Neural crest cell (in vitro differentiated cells): ENCODE data around the gene PCYOX1L. TPM values are rescaled to one million over a fixed set of nuclear protein-coding genes. Genes with fewer than 3 reads are reported as not detected.

Experiments
- DNase-seq: peaks from one replicate; pipeline ENCODE4 v3.0.0; 2021; ENCODE audit warnings: low read depth, mixed read lengths, low spot score
- H3K27ac Mint-ChIP-seq: one replicate; pipeline ENCODE4 v1.8.0; 2021; ENCODE audit warnings: mild to moderate bottlenecking, mixed read lengths; ENCODE audit not compliant: unreplicated experiment
- H3K27me3 Mint-ChIP-seq: 2 replicates; pipeline ENCODE4 v1.8.0; 2021; ENCODE audit warnings: low read depth, mild to moderate bottlenecking, mixed read lengths
- H3K36me3 Mint-ChIP-seq: 2 replicates; pipeline ENCODE4 v1.8.0; 2021; ENCODE audit warnings: low read depth, mild to moderate bottlenecking, mixed read lengths
- H3K4me1 Mint-ChIP-seq: 2 replicates; pipeline ENCODE4 v1.8.0; 2021; ENCODE audit warnings: mixed read lengths
- H3K4me3 Mint-ChIP-seq: one replicate; pipeline ENCODE4 v1.8.0; 2021; ENCODE audit warnings: mild to moderate bottlenecking, mixed read lengths
- H3K9me3 Mint-ChIP-seq: 2 replicates; pipeline ENCODE4 v1.8.0; 2021; ENCODE audit warnings: mixed read lengths
- CTCF ChIP-seq: fragments of 200-600 bp; sonication (generic); conservative IDR thresholded peaks from 2 replicates; pipeline ENCODE4 v1.5.0; 2021; ENCODE audit warnings: antibody characterized with exemption, mild to moderate bottlenecking
- total RNA-seq: library from RNA; stranded (reverse); gene quantifications from 2 replicates; pipeline ENCODE4 v1.2.1, GENCODE V29; 2021

The PCYOX1L gene
- total RNA-seq, 1 donor from 2014 or later = 22.9 TPM

DNA sequence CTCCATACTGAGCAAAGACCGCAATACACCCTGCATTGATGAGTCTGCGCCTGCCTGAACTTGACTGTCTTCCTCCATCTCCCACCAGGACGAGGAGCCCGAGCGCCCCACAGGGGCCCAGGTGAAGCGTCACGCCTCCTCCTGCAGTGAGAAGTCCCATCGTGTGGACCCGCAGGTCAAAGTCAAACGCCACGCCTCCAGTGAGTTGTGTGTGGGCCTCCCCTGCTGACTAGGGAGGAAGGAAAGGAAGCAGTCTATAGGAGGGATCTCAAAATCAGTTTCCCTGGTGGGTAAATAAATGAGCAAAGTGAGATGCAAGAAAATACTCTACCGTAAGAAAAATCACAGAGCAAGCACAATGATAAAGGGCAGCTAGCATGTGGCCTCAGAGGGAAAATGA, 35.3 kb upstream of the PCYOX1L start:
- H3K27ac Mint-ChIP-seq = no peak overlapping the region
- H3K9me3 Mint-ChIP-seq = no peaks in the 10 kb centered on the region
- no peaks in the 10 kb centered on the region for H3K36me3 Mint-ChIP-seq
- no peak for DNase-seq
- H3K4me1 Mint-ChIP-seq = no peaks in the 10 kb centered on the region
- no peak overlapping the region for H3K4me3 Mint-ChIP-seq
- H3K27me3 Mint-ChIP-seq = no peaks in the 10 kb centered on the region
- TF ChIP-seq CTCF = no peak

DNA sequence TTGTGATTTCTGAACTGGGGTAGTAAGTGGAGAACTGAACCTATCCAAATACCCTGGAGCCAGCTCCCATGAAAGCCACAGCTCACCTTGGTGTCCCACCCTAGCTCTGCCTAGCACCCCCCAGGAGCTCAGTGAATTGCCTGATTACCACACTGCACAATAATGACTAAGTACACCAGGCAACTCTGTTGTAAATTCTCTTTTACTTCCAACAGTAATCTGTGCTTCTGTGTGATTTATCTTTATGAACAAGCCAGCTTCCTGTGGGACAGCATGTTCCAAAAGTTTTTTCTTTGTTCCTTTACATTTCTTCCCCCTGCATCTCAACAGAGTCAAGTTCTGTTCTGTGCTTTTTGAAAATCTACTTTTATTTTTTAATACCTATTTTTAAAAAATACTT, 34.6 kb upstream of the PCYOX1L start:
- no peaks in the 10 kb centered on the region for H3K36me3 Mint-ChIP-seq
- H3K4me3 Mint-ChIP-seq = no peak overlapping the region
- no peak for DNase-seq
- no peak for TF ChIP-seq CTCF
- no peaks in the 10 kb centered on the region for H3K4me1 Mint-ChIP-seq
- no peaks in the 10 kb centered on the region for H3K9me3 Mint-ChIP-seq
- H3K27ac Mint-ChIP-seq = no peak overlapping the region
- no peaks in the 10 kb centered on the region for H3K27me3 Mint-ChIP-seq

DNA sequence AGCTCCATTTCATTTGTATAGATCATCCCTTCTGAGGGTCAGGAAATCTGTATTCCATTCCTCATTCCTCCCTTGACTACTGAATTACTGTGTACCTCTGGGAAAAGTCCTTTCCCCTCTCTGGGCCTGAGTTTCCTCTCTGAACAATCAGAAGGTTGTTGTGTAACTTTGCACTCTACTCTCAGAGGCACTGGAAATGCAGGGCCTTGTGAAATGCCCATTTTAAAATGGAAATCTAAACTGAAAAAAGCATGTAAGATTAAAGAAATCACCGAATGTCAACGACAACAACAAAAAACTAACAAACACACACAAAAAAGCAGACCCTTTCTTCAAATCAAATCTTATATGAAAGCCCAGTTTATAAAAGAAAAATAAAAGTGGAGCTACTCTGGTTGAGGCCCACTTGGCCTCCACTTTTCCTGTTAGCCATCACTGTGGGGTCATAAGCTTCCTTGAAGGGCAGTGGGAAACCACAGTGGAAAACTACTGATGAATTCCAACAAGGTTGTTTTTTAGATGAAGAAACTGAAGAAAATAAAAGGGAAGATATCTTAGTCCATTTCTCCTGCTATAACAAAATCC, 34.1 kb upstream of the PCYOX1L start:
- peak overlapping the region; percentile 78 for H3K27ac Mint-ChIP-seq
- no peaks in the 10 kb centered on the region for H3K36me3 Mint-ChIP-seq
- H3K9me3 Mint-ChIP-seq = no peaks in the 10 kb centered on the region
- no peaks in the 10 kb centered on the region for H3K27me3 Mint-ChIP-seq
- no peak overlapping the region for H3K4me3 Mint-ChIP-seq
- H3K4me1 Mint-ChIP-seq = no peaks in the 10 kb centered on the region
- no peak for TF ChIP-seq CTCF
- DNase-seq = no peak

DNA sequence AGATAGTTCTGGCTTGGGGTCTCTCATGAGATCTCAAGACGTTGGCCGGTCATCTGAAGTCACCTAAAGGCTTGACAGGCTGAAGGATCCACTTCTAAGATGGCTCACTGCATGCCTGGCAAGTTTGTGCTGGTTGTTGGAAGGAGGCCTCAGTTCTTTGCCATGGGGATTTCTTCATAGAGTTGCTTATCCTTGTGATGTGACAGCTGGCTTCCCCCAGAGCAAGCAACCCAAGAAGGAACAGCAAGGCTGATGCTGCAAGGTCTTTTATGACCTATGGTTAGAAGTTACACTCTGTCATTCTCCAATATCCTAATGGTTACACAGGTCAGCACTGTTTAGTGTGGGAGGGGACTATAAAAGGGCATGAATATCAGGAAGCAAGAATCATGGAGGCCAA, 33.2 kb upstream of the PCYOX1L start:
- Mint-ChIP-seq H3K27ac (no peak overlapping the region), H3K27me3 (no peaks in the 10 kb centered on the region), H3K9me3 (no peaks in the 10 kb centered on the region), H3K4me3 (no peak overlapping the region), H3K36me3 (no peaks in the 10 kb centered on the region), H3K4me1 (no peaks in the 10 kb centered on the region)
- no peak for TF ChIP-seq CTCF
- no peak for DNase-seq

- H3K36me3 Mint-ChIP-seq = no peaks in the 10 kb centered on the region
- no peak overlapping the region for H3K4me3 Mint-ChIP-seq
- no peak overlapping the region for H3K27ac Mint-ChIP-seq
- no peaks in the 10 kb centered on the region for H3K4me1 Mint-ChIP-seq
- no peak for DNase-seq
- no peaks in the 10 kb centered on the region for H3K9me3 Mint-ChIP-seq
- TF ChIP-seq CTCF = no peak
- H3K27me3 Mint-ChIP-seq = no peaks in the 10 kb centered on the region
These were observed 32.6 kb upstream of the PCYOX1L start for GRCh38 chr5:149325166-149325735.
